Caco-2 (cell line): ENCODE results near the gene SVIL. TPM values are rescaled to one million over a fixed set of nuclear protein-coding genes. Genes with fewer than 3 reads are reported as not detected.

Source experiments
- BruUV-seq: library from RNA; stranded (reverse); fragments of 400-500 nt; replicated peaks from 2 replicates; lab custom pipeline; 2021; lab: Mats Ljungman, UMichigan
- CTCF ChIA-PET: fragments of 300-600 bp; sonication (Branson Sonifier 250); formaldehyde crosslinking; loops from one replicate; lab custom pipeline; 2022; ENCODE audit warnings: antibody characterized with exemption; lab: Charles Lee
- POLR2A ChIA-PET: fragments of 300-600 bp; sonication (Branson Sonifier 250); formaldehyde crosslinking; loops from one replicate; lab custom pipeline; 2022; ENCODE audit warnings: antibody characterized with exemption; lab: Charles Lee
- DNase-seq, 2 experiments: peaks; one replicate each; pipeline versions ENCODE4 v3.0.0 to v3.0.0-alpha.2; 2020 to 2022
- H3K27me3 ChIP-seq: replicated peaks from 2 replicates; pipeline ENCODE4 v1.6.0; 2011; ENCODE audit warnings: low read length; ENCODE audit not compliant: control insufficient read depth, insufficient read depth
- H3K36me3 ChIP-seq: 2 replicates; pipeline ENCODE4 v1.5.1; 2011; ENCODE audit warnings: low read length; ENCODE audit not compliant: control insufficient read depth, insufficient read depth
- H3K4me1 ChIP-seq: fragments of 250-450 bp; sonication (Bioruptor Pico); 2 replicates; pipeline ENCODE4 v1.5.1; 2020; ENCODE audit warnings: mild to moderate bottlenecking
- H3K4me3 ChIP-seq: 2 replicates; pipeline ENCODE4 v1.5.1; 2011; ENCODE audit warnings: low read depth, mild to moderate bottlenecking, control low read depth, low read length
- H3K9me3 ChIP-seq: fragments of 250-450 bp; sonication (Bioruptor Pico); 2 replicates; pipeline ENCODE4 v1.5.1; 2020; ENCODE audit warnings: mild to moderate bottlenecking, moderate library complexity
- H3K27ac Mint-ChIP-seq: one replicate; pipeline ENCODE4 v1.8.0; 2022; ENCODE audit warnings: mixed read lengths; ENCODE audit not compliant: unreplicated experiment
- H3K27me3 Mint-ChIP-seq: one replicate; pipeline ENCODE4 v1.8.0; 2022; ENCODE audit warnings: mixed read lengths; ENCODE audit not compliant: insufficient read depth, unreplicated experiment
- H3K36me3 Mint-ChIP-seq: one replicate; pipeline ENCODE4 v1.8.0; 2022; ENCODE audit warnings: mild to moderate bottlenecking, mixed read lengths; ENCODE audit not compliant: insufficient read depth, unreplicated experiment
- H3K4me1 Mint-ChIP-seq: one replicate; pipeline ENCODE4 v1.8.0; 2022; ENCODE audit warnings: low read depth, mixed read lengths; ENCODE audit not compliant: unreplicated experiment
- H3K4me3 Mint-ChIP-seq: one replicate; pipeline ENCODE4 v1.8.0; 2022; ENCODE audit warnings: mild to moderate bottlenecking, moderate library complexity, mixed read lengths; ENCODE audit not compliant: unreplicated experiment
- H3K9me3 Mint-ChIP-seq: one replicate; pipeline ENCODE4 v1.8.0; 2022; ENCODE audit warnings: mixed read lengths; ENCODE audit not compliant: unreplicated experiment
- intact Hi-C: fragments of 100-400 bp; cut with micrococcal nuclease; formaldehyde crosslinking; loops from one replicate; pipeline ENCODE4 v1.10.0; 2022; ENCODE audit not compliant: unreplicated experiment
- total RNA-seq: library from RNA; stranded (reverse); gene quantifications from 2 replicates; pipeline ENCODE4 v1.2.3, GENCODE V29; 2022
- TF ChIP-seq, protein P1 (sequence below), 2 experiments: fragments of 200-600 bp in 1 of 2; IDR thresholded peaks; 1 replicate in 1 of 2; 2 replicates in 1 of 2; pipeline versions ENCODE4 v1.5.1 to v1.8.0; 2011 to 2022; ENCODE audit warnings: antibody characterized with exemption in 1 of 2, control low read depth in 1 of 2, inconsistent platforms in 1 of 2, low read depth in 1 of 2, low read length in 1 of 2, mild to moderate bottlenecking in 1 of 2, moderate library complexity in 1 of 2; ENCODE audit not compliant: insufficient read depth in 1 of 2, severe bottlenecking in 1 of 2, unreplicated experiment in 1 of 2

The SVIL gene
- total RNA-seq, 1 experiment from 2014 or later, result 54.4 TPM

DNA sequence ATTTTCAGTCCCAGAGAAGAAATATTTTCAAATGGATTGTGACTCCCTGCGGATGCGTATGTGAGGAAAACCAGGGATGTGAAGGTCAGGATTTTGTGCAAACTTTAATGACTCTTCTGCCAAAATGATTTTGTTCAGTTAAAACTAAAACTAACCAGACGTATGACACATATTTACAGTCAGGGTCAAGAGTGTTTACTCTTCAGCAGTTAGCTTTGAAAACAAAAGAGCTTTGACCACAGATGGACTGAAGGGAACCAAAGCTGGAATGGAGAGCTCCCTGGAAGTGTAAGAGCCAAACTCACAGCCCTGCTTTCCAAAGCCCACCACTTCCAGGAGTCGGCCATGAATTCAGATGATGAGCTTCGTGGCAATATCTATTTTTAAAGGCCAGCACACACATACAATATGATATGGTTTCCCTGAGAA lies 15.5 kb downstream of the SVIL start:
- ChIA-PET POLR2A (interaction anchor here (0.6 to 1.0 kb wide), 3 partner anchors 12 to 116 kb away, joined by 4 to 6 read pairs (median 4); no protein-coding TSS in a partner anchor), CTCF (interaction anchor here (0.6 to 2.1 kb wide), 7 partner anchors 10 to 117 kb away, joined by 3 to 11 read pairs (median 3); partner anchors contain the start of gene SVIL)
- H3K27me3 Mint-ChIP-seq, result no peaks in the 10 kb centered on the region
- intact Hi-C loops, result loop anchor here (2.0 to 5.0 kb wide), 2 partner anchors 16 to 118 kb away; partner anchors contain the start of gene SVIL
- Histone ChIP-seq H3K9me3 (no peaks in the 10 kb centered on the region), H3K4me3 (peak overlapping the region; percentile 20), H3K27me3 (no peaks in the 10 kb centered on the region), H3K36me3 (no peaks in the 10 kb centered on the region), H3K4me1 (peaks cover 38% of the 10 kb centered on the region)
- TF ChIP-seq, protein P1, sequence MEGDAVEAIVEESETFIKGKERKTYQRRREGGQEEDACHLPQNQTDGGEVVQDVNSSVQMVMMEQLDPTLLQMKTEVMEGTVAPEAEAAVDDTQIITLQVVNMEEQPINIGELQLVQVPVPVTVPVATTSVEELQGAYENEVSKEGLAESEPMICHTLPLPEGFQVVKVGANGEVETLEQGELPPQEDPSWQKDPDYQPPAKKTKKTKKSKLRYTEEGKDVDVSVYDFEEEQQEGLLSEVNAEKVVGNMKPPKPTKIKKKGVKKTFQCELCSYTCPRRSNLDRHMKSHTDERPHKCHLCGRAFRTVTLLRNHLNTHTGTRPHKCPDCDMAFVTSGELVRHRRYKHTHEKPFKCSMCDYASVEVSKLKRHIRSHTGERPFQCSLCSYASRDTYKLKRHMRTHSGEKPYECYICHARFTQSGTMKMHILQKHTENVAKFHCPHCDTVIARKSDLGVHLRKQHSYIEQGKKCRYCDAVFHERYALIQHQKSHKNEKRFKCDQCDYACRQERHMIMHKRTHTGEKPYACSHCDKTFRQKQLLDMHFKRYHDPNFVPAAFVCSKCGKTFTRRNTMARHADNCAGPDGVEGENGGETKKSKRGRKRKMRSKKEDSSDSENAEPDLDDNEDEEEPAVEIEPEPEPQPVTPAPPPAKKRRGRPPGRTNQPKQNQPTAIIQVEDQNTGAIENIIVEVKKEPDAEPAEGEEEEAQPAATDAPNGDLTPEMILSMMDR (IDR thresholded peaks at IDR 0.05; ENCODE audit: insufficient read depth in 1 of 2, low read depth in 1 of 2, low read length in 1 of 2, severe bottlenecking in 1 of 2, unreplicated experiment in 1 of 2), result no peak
- no peaks in the 10 kb centered on the region for H3K9me3 Mint-ChIP-seq
- peaks cover 44% of the 10 kb centered on the region for H3K4me1 Mint-ChIP-seq
- peak overlapping the region; percentile 73 for H3K27ac Mint-ChIP-seq
- BruUV-seq, result no TSS peak
- H3K4me3 Mint-ChIP-seq, result peak overlapping the region; percentile 71
- H3K36me3 Mint-ChIP-seq, result peaks cover 5% of the 10 kb centered on the region
- DNase-seq, result no peak

DNA sequence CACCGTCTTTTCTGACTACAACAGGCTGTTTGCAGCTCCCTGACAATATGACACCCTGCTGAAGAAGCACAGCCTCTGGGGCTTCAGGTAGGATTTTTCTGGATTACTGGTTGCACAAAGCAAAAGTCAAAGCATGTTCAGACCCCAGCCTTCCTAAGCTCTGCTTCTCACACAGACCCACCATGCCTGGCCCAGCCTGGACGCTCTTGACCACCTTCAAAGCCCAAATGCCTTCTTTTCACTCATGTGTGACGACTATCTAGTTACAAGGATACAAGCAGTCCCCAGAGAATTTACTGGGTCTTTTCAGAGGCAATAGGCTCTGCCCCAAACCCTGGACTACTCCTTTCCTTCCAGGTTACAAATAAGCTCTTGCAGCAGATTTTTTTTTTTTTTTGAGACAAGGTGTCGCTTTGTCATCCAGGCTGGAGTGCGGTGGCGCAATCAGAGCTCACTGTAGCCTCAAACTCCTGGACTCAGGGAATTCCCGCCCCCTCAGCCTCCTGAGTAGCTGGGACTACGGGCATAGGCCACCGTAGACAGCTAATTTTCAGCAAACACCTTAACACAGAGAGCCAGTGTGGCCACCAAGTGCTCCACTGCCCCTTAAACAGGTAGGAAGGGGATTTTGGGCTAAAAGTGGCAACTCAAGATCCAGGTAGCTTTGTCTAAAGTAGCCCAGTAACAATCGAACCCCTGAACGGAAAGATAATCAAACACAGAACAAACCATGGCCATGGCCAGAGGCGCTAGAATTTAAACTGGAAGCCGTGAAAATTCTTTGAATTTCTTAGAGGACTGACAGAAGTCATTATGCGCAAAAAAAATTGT lies 16.2 kb downstream of the SVIL start:
- H3K4me1 Mint-ChIP-seq, result peaks cover 43% of the 10 kb centered on the region
- CTCF ChIA-PET, result interaction anchor here (0.7 to 2.1 kb wide), 9 partner anchors 10 to 117 kb away, joined by 3 to 11 read pairs (median 3); partner anchors contain the start of gene SVIL
- peak overlapping the region; percentile 20 for H3K4me3 ChIP-seq

More for the DNA sequence above, 16.2 kb downstream of the SVIL start:
- no peaks in the 10 kb centered on the region for H3K36me3 ChIP-seq
- Mint-ChIP-seq H3K27me3 (no peaks in the 10 kb centered on the region), H3K36me3 (peaks cover 5% of the 10 kb centered on the region), H3K9me3 (no peaks in the 10 kb centered on the region), H3K4me3 (peak overlapping the region; percentile 71), H3K27ac (peak overlapping the region; percentile 73)
- POLR2A ChIA-PET, result interaction anchor here (0.6 to 1.3 kb wide), 6 partner anchors 11 to 148 kb away, joined by 3 to 6 read pairs (median 4); no protein-coding TSS in a partner anchor
- no peaks in the 10 kb centered on the region for H3K27me3 ChIP-seq
- DNase-seq, result peak; percentile 85 to 88
- no peaks in the 10 kb centered on the region for H3K9me3 ChIP-seq
- BruUV-seq, result no TSS peak
- intact Hi-C loops, result loop anchor here (2.0 to 5.0 kb wide), 2 partner anchors 16 to 119 kb away; partner anchors contain the start of gene SVIL
- TF ChIP-seq, protein P1 (IDR thresholded peaks at IDR 0.05; ENCODE audit: insufficient read depth in 1 of 2, low read depth in 1 of 2, low read length in 1 of 2, severe bottlenecking in 1 of 2, unreplicated experiment in 1 of 2), result no peak
- H3K4me1 ChIP-seq, result peaks cover 36% of the 10 kb centered on the region
